WTC11 (cell line): ENCODE results near the gene TEX12.

ENCODE experiments used
- TF ChIP-seq, protein P1 (sequence below): fragments of 200-600 bp; IDR thresholded peaks from 2 replicates; pipeline ENCODE4 v1.8.0; 2022; ENCODE audit warnings: antibody characterized with exemption
- TF ChIP-seq, protein P2 (sequence below): sonication (generic); formaldehyde crosslinking; conservative IDR thresholded peaks from 2 replicates; pipeline ENCODE4 v1.8.1; 2022; ENCODE audit warnings: mild to moderate bottlenecking, missing genetic modification reagents
- TF ChIP-seq, protein P3 (sequence below): sonication (generic); formaldehyde crosslinking; IDR thresholded peaks from 2 replicates; pipeline ENCODE4 v1.8.1; 2023; ENCODE audit warnings: mild to moderate bottlenecking, missing genetic modification reagents, moderate library complexity
- TF ChIP-seq, protein P4 (sequence below): sonication (generic); formaldehyde crosslinking; IDR thresholded peaks from 2 replicates; pipeline ENCODE4 v1.8.1; 2022; ENCODE audit warnings: low read depth, mild to moderate bottlenecking, moderate library complexity, missing genetic modification reagents, borderline replicate concordance
- TF ChIP-seq, protein P5 (sequence below): sonication (generic); formaldehyde crosslinking; IDR thresholded peaks from 2 replicates; pipeline ENCODE4 v1.8.0; 2022; ENCODE audit warnings: mild to moderate bottlenecking, missing genetic modification reagents
- TF ChIP-seq, protein P6 (sequence below): sonication (generic); formaldehyde crosslinking; IDR thresholded peaks from 2 replicates; pipeline ENCODE4 v1.8.0; 2022; ENCODE audit warnings: mild to moderate bottlenecking, missing genetic modification reagents

DNA sequence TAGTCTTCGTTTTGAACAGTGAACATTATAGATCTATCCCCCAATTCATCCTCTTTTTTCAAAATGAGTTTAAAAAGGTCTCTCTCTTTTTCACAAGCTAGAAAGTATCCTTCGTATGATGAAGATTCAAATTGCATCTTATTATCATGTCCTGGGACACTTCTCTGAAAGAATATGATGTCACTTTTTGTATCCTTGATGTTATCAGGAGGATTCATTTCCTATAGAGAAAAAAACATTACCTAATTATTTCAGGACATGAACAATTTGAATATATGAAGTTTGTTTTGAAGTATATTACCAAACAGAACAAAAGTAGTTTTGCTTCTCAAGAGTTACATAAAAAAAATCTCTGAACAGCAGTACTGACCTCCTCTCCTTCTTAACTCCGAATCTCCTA, 23.6 kb upstream of the TEX12 start:
- TF ChIP-seq, protein P1, sequence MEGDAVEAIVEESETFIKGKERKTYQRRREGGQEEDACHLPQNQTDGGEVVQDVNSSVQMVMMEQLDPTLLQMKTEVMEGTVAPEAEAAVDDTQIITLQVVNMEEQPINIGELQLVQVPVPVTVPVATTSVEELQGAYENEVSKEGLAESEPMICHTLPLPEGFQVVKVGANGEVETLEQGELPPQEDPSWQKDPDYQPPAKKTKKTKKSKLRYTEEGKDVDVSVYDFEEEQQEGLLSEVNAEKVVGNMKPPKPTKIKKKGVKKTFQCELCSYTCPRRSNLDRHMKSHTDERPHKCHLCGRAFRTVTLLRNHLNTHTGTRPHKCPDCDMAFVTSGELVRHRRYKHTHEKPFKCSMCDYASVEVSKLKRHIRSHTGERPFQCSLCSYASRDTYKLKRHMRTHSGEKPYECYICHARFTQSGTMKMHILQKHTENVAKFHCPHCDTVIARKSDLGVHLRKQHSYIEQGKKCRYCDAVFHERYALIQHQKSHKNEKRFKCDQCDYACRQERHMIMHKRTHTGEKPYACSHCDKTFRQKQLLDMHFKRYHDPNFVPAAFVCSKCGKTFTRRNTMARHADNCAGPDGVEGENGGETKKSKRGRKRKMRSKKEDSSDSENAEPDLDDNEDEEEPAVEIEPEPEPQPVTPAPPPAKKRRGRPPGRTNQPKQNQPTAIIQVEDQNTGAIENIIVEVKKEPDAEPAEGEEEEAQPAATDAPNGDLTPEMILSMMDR: no peak
- TF ChIP-seq, protein P2, sequence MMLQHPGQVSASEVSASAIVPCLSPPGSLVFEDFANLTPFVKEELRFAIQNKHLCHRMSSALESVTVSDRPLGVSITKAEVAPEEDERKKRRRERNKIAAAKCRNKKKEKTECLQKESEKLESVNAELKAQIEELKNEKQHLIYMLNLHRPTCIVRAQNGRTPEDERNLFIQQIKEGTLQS (CRISPR knock-in tag): no peak
- TF ChIP-seq, protein P3, sequence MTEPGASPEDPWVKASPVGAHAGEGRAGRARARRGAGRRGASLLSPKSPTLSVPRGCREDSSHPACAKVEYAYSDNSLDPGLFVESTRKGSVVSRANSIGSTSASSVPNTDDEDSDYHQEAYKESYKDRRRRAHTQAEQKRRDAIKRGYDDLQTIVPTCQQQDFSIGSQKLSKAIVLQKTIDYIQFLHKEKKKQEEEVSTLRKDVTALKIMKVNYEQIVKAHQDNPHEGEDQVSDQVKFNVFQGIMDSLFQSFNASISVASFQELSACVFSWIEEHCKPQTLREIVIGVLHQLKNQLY (CRISPR knock-in tag): no peak
- TF ChIP-seq, protein P4, sequence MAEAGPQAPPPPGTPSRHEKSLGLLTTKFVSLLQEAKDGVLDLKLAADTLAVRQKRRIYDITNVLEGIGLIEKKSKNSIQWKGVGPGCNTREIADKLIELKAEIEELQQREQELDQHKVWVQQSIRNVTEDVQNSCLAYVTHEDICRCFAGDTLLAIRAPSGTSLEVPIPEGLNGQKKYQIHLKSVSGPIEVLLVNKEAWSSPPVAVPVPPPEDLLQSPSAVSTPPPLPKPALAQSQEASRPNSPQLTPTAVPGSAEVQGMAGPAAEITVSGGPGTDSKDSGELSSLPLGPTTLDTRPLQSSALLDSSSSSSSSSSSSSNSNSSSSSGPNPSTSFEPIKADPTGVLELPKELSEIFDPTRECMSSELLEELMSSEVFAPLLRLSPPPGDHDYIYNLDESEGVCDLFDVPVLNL: no peak
- TF ChIP-seq, protein P5, sequence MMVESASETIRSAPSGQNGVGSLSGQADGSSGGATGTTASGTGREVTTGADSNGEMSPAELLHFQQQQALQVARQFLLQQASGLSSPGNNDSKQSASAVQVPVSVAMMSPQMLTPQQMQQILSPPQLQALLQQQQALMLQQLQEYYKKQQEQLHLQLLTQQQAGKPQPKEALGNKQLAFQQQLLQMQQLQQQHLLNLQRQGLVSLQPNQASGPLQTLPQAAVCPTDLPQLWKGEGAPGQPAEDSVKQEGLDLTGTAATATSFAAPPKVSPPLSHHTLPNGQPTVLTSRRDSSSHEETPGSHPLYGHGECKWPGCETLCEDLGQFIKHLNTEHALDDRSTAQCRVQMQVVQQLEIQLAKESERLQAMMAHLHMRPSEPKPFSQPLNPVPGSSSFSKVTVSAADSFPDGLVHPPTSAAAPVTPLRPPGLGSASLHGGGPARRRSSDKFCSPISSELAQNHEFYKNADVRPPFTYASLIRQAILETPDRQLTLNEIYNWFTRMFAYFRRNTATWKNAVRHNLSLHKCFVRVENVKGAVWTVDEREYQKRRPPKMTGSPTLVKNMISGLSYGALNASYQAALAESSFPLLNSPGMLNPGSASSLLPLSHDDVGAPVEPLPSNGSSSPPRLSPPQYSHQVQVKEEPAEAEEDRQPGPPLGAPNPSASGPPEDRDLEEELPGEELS (CRISPR knock-in tag): no peak
- TF ChIP-seq, protein P6, sequence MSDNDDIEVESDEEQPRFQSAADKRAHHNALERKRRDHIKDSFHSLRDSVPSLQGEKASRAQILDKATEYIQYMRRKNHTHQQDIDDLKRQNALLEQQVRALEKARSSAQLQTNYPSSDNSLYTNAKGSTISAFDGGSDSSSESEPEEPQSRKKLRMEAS (CRISPR knock-in tag): no peak
